Mucosa of descending colon (tissue), 3 donors: ENCODE results near the gene PLCH2. TPM values are rescaled to one million over a fixed set of nuclear protein-coding genes. Genes with fewer than 3 reads are reported as not detected.
A peak's percentile ranks its signal among the peaks of the same experiment; 100 is the strongest.
"Not testable (repeated sequence)": the region's sequence is repeated elsewhere in the genome, so short reads cannot be mapped to it uniquely, and the experiment has no call there.

Source experiments
- ATAC-seq: fragments of 200-7000 bp; cut with Tn5 transposase; one replicate; pipeline ENCODE4 v1.9.1; 2020; ENCODE audit warnings: mild to moderate bottlenecking, moderate library complexity
- DNase-seq, 3 donors: peaks; one replicate each; pipeline ENCODE4 v3.0.0-alpha.2; 2020
- H3K36me3 ChIP-seq: fragments of 200-600 bp; one replicate; pipeline ENCODE4 v1.8.0; 2021; ENCODE audit warnings: low read depth, mild to moderate bottlenecking
- H3K4me1 ChIP-seq: fragments of 200-600 bp; one replicate; pipeline ENCODE4 v1.8.0; 2021; ENCODE audit warnings: low read depth, mild to moderate bottlenecking
- H3K4me3 ChIP-seq: fragments of 200-600 bp; one replicate; pipeline ENCODE4 v1.8.0; 2021; ENCODE audit warnings: mild to moderate bottlenecking
- H3K9me3 ChIP-seq: fragments of 200-600 bp; one replicate; pipeline ENCODE4 v1.8.0; 2021; ENCODE audit warnings: mild to moderate bottlenecking
- CTCF ChIP-seq: fragments of 200-600 bp; IDR thresholded peaks from one replicate; pipeline ENCODE4 v1.8.0; 2022; ENCODE audit warnings: antibody characterized with exemption, mild to moderate bottlenecking
- intact Hi-C, 2 donors: fragments of 100-400 bp; cut with DNase I in 1 of 2; cut with micrococcal nuclease in 1 of 2; formaldehyde crosslinking; loops; one replicate each; pipeline versions ENCODE4 v1.11.0 to v1.11.1; 2022; cut with DNase I, micrococcal nuclease
- total RNA-seq, 3 donors: library from RNA; stranded (reverse); fragmentation: NEBNext Ultra II Directional in 2 of 3; extraction: Animal tissue kit (Norgen Biotek cat#: 25700) in 2 of 3; gene quantifications; one replicate each; pipeline versions ENCODE4 v1.2.1 to v1.2.4, GENCODE V29; 2021 to 2023
- donor health status: DM: no; HTN: no; CAD: no; lungs with moderate emphysema.
- donor health status: DM: no; HTN: no; CAD: no.
- donor health status: DM: no; HTN: yes; CAD: no.

Gene PLCH2
- total RNA-seq, 3 donors from 2014 or later = 1.2 to 6.8 (median 1.9) TPM

DNA sequence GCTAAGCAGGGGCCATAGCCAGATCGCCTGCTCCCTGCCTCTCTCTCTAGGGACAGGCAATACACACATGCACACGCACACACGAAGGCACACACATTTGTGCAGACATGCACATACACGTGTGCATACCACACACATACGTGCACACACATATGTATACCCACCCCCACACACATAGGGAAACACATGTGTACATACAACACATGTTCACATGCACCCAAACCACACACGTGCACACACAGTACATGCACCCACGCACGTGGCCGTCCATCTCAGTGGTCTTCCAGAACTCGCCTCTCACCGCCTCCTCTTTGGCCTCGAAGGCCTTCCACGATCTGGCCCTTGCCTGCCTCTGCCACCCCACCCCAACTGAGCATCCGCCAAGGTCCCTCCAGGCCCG, 38.5 kb upstream of the PLCH2 start:
- no peaks in the 10 kb centered on the region for H3K4me1 ChIP-seq
- intact Hi-C loops = no loop called here
- no peak overlapping the region for H3K4me3 ChIP-seq
- H3K36me3 ChIP-seq = no peaks in the 10 kb centered on the region
- no peak for DNase-seq
- ATAC-seq = no peak
- H3K9me3 ChIP-seq = no peaks in the 10 kb centered on the region
- TF ChIP-seq CTCF = no peak

GRCh38 chr1:2438038-2438437, 38.1 kb upstream of the PLCH2 start:
- no peaks in the 10 kb centered on the region for H3K4me1 ChIP-seq
- DNase-seq = peak; percentile 64 to 74 (median 69)
- intact Hi-C loops = no loop called here
- no peak for TF ChIP-seq CTCF
- peak; percentile 89 for ATAC-seq
- H3K9me3 ChIP-seq = no peaks in the 10 kb centered on the region
- H3K36me3 ChIP-seq = no peaks in the 10 kb centered on the region
- H3K4me3 ChIP-seq = no peak overlapping the region

- intact Hi-C loops = no loop called here
Measured at GRCh38 chr1:2438641-2439040, 37.4 kb upstream of the PLCH2 start.

GRCh38 chr1:2439369-2439768, 36.7 kb upstream of the PLCH2 start:
- no peaks in the 10 kb centered on the region for H3K36me3 ChIP-seq
- no peak overlapping the region for H3K4me3 ChIP-seq
- DNase-seq (no peak), ATAC-seq (no peak)
- no peak for TF ChIP-seq CTCF
- intact Hi-C loops = no loop called here
- no peaks in the 10 kb centered on the region for H3K4me1 ChIP-seq
- H3K9me3 ChIP-seq = no peaks in the 10 kb centered on the region

More at GRCh38 chr1:2438641-2439040, 37.4 kb upstream of the PLCH2 start:
- no peak for TF ChIP-seq CTCF
- no peak overlapping the region for H3K4me3 ChIP-seq
- H3K9me3 ChIP-seq = no peaks in the 10 kb centered on the region
- ATAC-seq (no peak), DNase-seq (no peak)
- H3K36me3 ChIP-seq = no peaks in the 10 kb centered on the region
- no peaks in the 10 kb centered on the region for H3K4me1 ChIP-seq

- intact Hi-C loops, H3K9me3 ChIP-seq, H3K4me3 ChIP-seq, ATAC-seq, H3K4me1 ChIP-seq, H3K36me3 ChIP-seq: not testable (repeated sequence)
- peak in 1 of 3 donors; percentile 75 for DNase-seq
Measured at GRCh38 chr1:2440346-2440745, 35.7 kb upstream of the PLCH2 start.

DNA sequence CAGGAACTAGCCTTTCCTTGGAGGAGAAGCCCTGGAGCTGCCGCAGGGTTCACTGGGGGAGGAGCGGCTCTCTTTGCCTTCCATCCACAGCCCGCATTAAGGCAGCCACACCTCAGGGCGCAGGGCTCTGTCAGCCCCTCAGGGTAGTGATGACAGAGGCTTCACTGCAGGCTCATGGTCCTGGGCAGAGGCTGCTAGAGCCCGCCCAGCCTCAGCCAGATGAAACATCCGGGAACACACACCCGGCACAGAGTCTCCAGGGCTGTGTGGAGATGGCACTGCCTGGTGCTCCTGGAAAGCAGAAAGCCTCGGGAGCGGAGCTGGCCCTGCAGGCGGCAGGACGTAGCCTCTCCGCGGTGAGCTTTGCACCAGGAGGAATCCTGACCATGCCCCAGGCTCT, 34.3 kb upstream of the PLCH2 start:
- intact Hi-C loops = no loop called here
- TF ChIP-seq CTCF = no peak
- Histone ChIP-seq H3K36me3 (no peaks in the 10 kb centered on the region), H3K9me3 (no peaks in the 10 kb centered on the region), H3K4me1 (no peaks in the 10 kb centered on the region), H3K4me3 (no peak overlapping the region)
- DNase-seq (no peak), ATAC-seq (no peak)
